H1 (cell line): ENCODE results near the gene URB2. TPM values are rescaled to one million over a fixed set of nuclear protein-coding genes. Genes with fewer than 3 reads are reported as not detected.

Experiments
- CTCF ChIA-PET: fragments of 300-600 bp; sonication (Branson Sonifier 250); formaldehyde crosslinking; loops from one replicate; lab custom pipeline; 2021; ENCODE audit not compliant: partially characterized antibody; lab: Charles Lee
- POLR2A ChIA-PET: fragments of 300-600 bp; sonication (Branson Sonifier 250); formaldehyde crosslinking; loops from one replicate; lab custom pipeline; 2021; ENCODE audit warnings: inconsistent platforms; ENCODE audit not compliant: partially characterized antibody; lab: Charles Lee
- DNase-seq, 2 experiments: peaks; one replicate each; pipeline versions ENCODE4 v3.0.0 to v3.0.0-alpha.2; 2010 to 2022; ENCODE audit warnings: low spot score in 2 of 2, low read depth in 1 of 2, mixed read lengths in 1 of 2
- FAIRE-seq: peaks from 2 replicates; lab custom pipeline; 2011; peaks lifted over from hg19 to GRCh38; lab: Jason Lieb, UNC
- H2AFZ ChIP-seq: 2 replicates; pipeline ENCODE4 v1.8.1; 2012; ENCODE audit warnings: low read length, inconsistent platforms
- H2AK5ac ChIP-seq: 2 replicates; pipeline ENCODE4 v1.6.1; 2013; ENCODE audit warnings: low read depth, low read length
- H2BK120ac ChIP-seq: replicated peaks from 2 replicates; pipeline ENCODE3; 2013; ENCODE audit warnings: low read depth, low read length, inconsistent platforms
- H2BK12ac ChIP-seq: 2 replicates; pipeline ENCODE4 v1.6.1; 2013; ENCODE audit warnings: low read depth, low read length
- H2BK15ac ChIP-seq: 2 replicates; pipeline ENCODE4 v1.6.1; 2013; ENCODE audit warnings: low read length
- H2BK20ac ChIP-seq: 2 replicates; pipeline ENCODE4 v1.6.1; 2013; ENCODE audit warnings: low read length
- H2BK5ac ChIP-seq: 2 replicates; pipeline ENCODE4 v1.6.1; 2013; ENCODE audit warnings: low read depth, low read length
- H3K14ac ChIP-seq: 2 replicates; pipeline ENCODE4 v1.6.1; 2013; ENCODE audit warnings: inconsistent platforms; ENCODE audit not compliant: insufficient read length
- H3K18ac ChIP-seq: 2 replicates; pipeline ENCODE4 v1.6.1; 2013; ENCODE audit warnings: low read length; ENCODE audit errors: extremely low read depth
- H3K23ac ChIP-seq: 2 replicates; pipeline ENCODE4 v1.6.1; 2013; ENCODE audit warnings: inconsistent platforms; ENCODE audit not compliant: insufficient read length
- H3K23me2 ChIP-seq: 2 replicates; pipeline ENCODE4 v1.6.1; 2013; ENCODE audit warnings: low read depth, low read length
- H3K27ac ChIP-seq: 2 replicates; pipeline ENCODE4 v1.6.1; 2011; ENCODE audit warnings: low read depth, low read length, inconsistent platforms
- H3K27me3 ChIP-seq, 4 experiments: replicated peaks in 1 of 4; 1 replicate in 1 of 4; 2 replicates in 3 of 4; pipeline versions ENCODE4 v1.6.1 to v1.8.1; 2011 to 2013; ENCODE audit warnings: low read length in 3 of 4, mild to moderate bottlenecking in 3 of 4, inconsistent platforms in 2 of 4, mixed read lengths in 2 of 4, moderate library complexity in 1 of 4; ENCODE audit not compliant: control insufficient read depth in 3 of 4, insufficient read depth in 3 of 4; ENCODE audit errors: extremely low read depth in 1 of 4
- H3K36me3 ChIP-seq, 4 experiments: 2 replicates each; pipeline versions ENCODE4 v1.6.1 to v1.8.1; 2011 to 2013; ENCODE audit warnings: mild to moderate bottlenecking in 4 of 4, low read length in 3 of 4, moderate library complexity in 2 of 4, control low read depth in 1 of 4, inconsistent platforms in 1 of 4; ENCODE audit not compliant: insufficient read depth in 4 of 4, control insufficient read depth in 2 of 4
- H3K4ac ChIP-seq: replicated peaks from 2 replicates; pipeline ENCODE3; 2013; ENCODE audit warnings: low read length, low read depth, mixed read lengths, inconsistent platforms; ENCODE audit not compliant: insufficient read length
- H3K4me1 ChIP-seq, 4 experiments: replicated peaks in 1 of 4; 1 replicate in 1 of 4; 2 replicates in 3 of 4; pipeline versions ENCODE4 v1.6.1 to v1.8.1; 2011 to 2013; ENCODE audit warnings: low read length in 3 of 4, inconsistent platforms in 2 of 4, mixed read lengths in 1 of 4; ENCODE audit not compliant: insufficient read depth in 4 of 4, control insufficient read depth in 3 of 4
- H3K4me2 ChIP-seq, 2 experiments: 2 replicates each; pipeline versions ENCODE4 v1.6.1 to v1.8.1; 2011 to 2013; ENCODE audit warnings: low read depth in 2 of 2, low read length in 2 of 2, control low read depth in 1 of 2, inconsistent platforms in 1 of 2, mild to moderate bottlenecking in 1 of 2; ENCODE audit not compliant: insufficient read depth in 1 of 2
- H3K4me3 ChIP-seq, 4 experiments: fragments of 200-600, 300-600 bp in 1 of 4; sonication (generic), shearing (Covaris generic), sonication (Bioruptor Twin) in 1 of 4; 2 replicates each; pipeline versions ENCODE4 v1.5.1 to v1.8.1; 2011 to 2016; ENCODE audit warnings: low read length in 4 of 4, low read depth in 3 of 4, control low read depth in 2 of 4, inconsistent platforms in 2 of 4, mild to moderate bottlenecking in 2 of 4, mixed read lengths in 1 of 4, moderate library complexity in 1 of 4; ENCODE audit not compliant: insufficient read depth in 2 of 4; ENCODE audit errors: extremely low read depth in 1 of 4
- H3K56ac ChIP-seq: replicated peaks from 2 replicates; pipeline ENCODE3; 2013; ENCODE audit warnings: low read depth, mild to moderate bottlenecking, mixed read lengths, low read length, inconsistent platforms; ENCODE audit not compliant: insufficient read length
- H3K79me1 ChIP-seq: 2 replicates; pipeline ENCODE4 v1.6.1; 2013; ENCODE audit warnings: low read depth, low read length, control low read depth
- H3K79me2 ChIP-seq, 2 experiments: 2 replicates each; pipeline versions ENCODE4 v1.6.1 to v1.8.1; 2012 to 2013; ENCODE audit warnings: low read length in 2 of 2, mild to moderate bottlenecking in 2 of 2, inconsistent platforms in 1 of 2; ENCODE audit not compliant: insufficient read depth in 2 of 2, control insufficient read depth in 1 of 2
- H3K9ac ChIP-seq, 4 experiments: replicated peaks in 1 of 4; 1 replicate in 1 of 4; 2 replicates in 3 of 4; pipeline versions ENCODE4 v1.6.1 to v1.8.1; 2011 to 2013; ENCODE audit warnings: low read depth in 3 of 4, low read length in 3 of 4, control low read depth in 2 of 4, mild to moderate bottlenecking in 2 of 4, moderate library complexity in 2 of 4, inconsistent platforms in 1 of 4; ENCODE audit errors: extremely low read depth in 1 of 4
- H3K9me3 ChIP-seq, 2 experiments: 2 replicates each; pipeline versions ENCODE4 v1.6.1 to v1.8.1; 2012 to 2013; ENCODE audit warnings: mild to moderate bottlenecking in 2 of 2, moderate library complexity in 2 of 2, control low read depth in 1 of 2, inconsistent platforms in 1 of 2, low read depth in 1 of 2, low read length in 1 of 2, mixed read lengths in 1 of 2; ENCODE audit not compliant: insufficient read depth in 2 of 2
- H4K20me1 ChIP-seq, 2 experiments: replicated peaks in 1 of 2; 2 replicates each; pipeline versions ENCODE3 to v1.8.1; 2011 to 2013; ENCODE audit warnings: inconsistent platforms in 2 of 2, low read length in 2 of 2, mild to moderate bottlenecking in 1 of 2; ENCODE audit not compliant: insufficient read depth in 2 of 2, control insufficient read depth in 1 of 2
- H4K5ac ChIP-seq: 2 replicates; pipeline ENCODE4 v1.6.1; 2013; ENCODE audit warnings: low read length, low read depth, mixed read lengths, inconsistent platforms; ENCODE audit not compliant: insufficient read length
- H4K8ac ChIP-seq: 2 replicates; pipeline ENCODE4 v1.8.0; 2013; ENCODE audit warnings: mild to moderate bottlenecking, moderate library complexity, low read length, inconsistent platforms; ENCODE audit not compliant: insufficient read depth; ENCODE audit errors: extremely low read depth
- H4K91ac ChIP-seq: replicated peaks from 2 replicates; pipeline ENCODE3; 2013; ENCODE audit warnings: low read length, mixed read lengths, inconsistent platforms; ENCODE audit not compliant: insufficient read length
- BACH1 ChIP-seq: IDR thresholded peaks from 2 replicates; pipeline ENCODE4 v1.6.1; 2012; ENCODE audit warnings: low read length, improper control_type of control experiment
- KDM4A ChIP-seq: IDR thresholded peaks from one replicate; pipeline ENCODE4 v1.7.1; 2012; ENCODE audit warnings: low read depth, mild to moderate bottlenecking, moderate library complexity, low read length, inconsistent platforms; ENCODE audit not compliant: severe bottlenecking
- POLR2A ChIP-seq, 2 experiments: IDR thresholded peaks; 1 replicate in 1 of 2; 2 replicates in 1 of 2; pipeline ENCODE4 v1.6.1; 2011; ENCODE audit warnings: low read depth in 2 of 2, low read length in 2 of 2, mild to moderate bottlenecking in 2 of 2; ENCODE audit errors: control extremely low read depth in 1 of 2
- ZNF274 ChIP-seq: IDR thresholded peaks from 2 replicates; pipeline ENCODE4 v1.7.0; 2012; ENCODE audit warnings: low read length, borderline replicate concordance; ENCODE audit errors: extremely low read depth
- WGBS, 2 experiments: shearing (Covaris generic) in 1 of 2; methylation state at CpG; one replicate each; pipeline versions ENCODE4 v1.1.6 to v1.1.7; 2013 to 2015; ENCODE audit warnings: low lambda C conversion rate in 2 of 2, mixed read lengths in 2 of 2, inconsistent platforms in 1 of 2, low coverage in 1 of 2, missing lambda C conversion rate in 1 of 2; ENCODE audit not compliant: insufficient replicate concordance in 2 of 2, insufficient coverage in 1 of 2, insufficient read length in 1 of 2; ENCODE audit errors: extremely low coverage in 1 of 2, missing lambda C conversion rate in 1 of 2; 5-methylcytosine and 5-hydroxymethylcytosine counted together
- polyA plus RNA-seq, 7 experiments: library from polyadenylated mRNA; depleted of rRNA in 3 of 7; stranded (reverse) in 5 of 7; unstranded in 2 of 7; fragments of >200 nt in 5 of 7; fragments of 200-250 nt in 2 of 7; gene quantifications; 1 replicate in 5 of 7; 2 replicates in 1 of 7; 4 replicates in 1 of 7; pipeline versions ENCODE4 v1.2.1 to v1.2.3, GENCODE V29; 2011 to 2013; ENCODE audit warnings: missing spikeins in 2 of 7, mixed read lengths in 2 of 7
- total RNA-seq: library from RNA; stranded (reverse); fragmentation: NEBNext Ultra II Directional; extraction: Animal tissue kit (Norgen Biotek cat#: 25700); gene quantifications from 2 replicates; pipeline ENCODE4 v1.2.1, GENCODE V29; 2021

URB2 gene
- total and polyA plus RNA-seq, 2 of the 8 experiments (the other 6 are each of a cell fraction or from before 2014, with no cell fraction given), result 13.7 to 33.0 TPM

GRCh38 chr1:229636042-229636441 lies 10.0 kb downstream of the URB2 start:
- DNase-seq (no peak), FAIRE-seq (no peak)
- TF ChIP-seq BACH1 (no peak), POLR2A (IDR thresholded peaks at IDR 0.05; ENCODE audit: control extremely low read depth in 1 of 2, low read depth in 2 of 2, low read length in 2 of 2) (no peak), KDM4A (no peak), ZNF274 (no peak)
- Histone ChIP-seq H3K14ac (no peak overlapping the region), H3K79me1 (peaks cover 17% of the 10 kb centered on the region), H2BK20ac (no peak overlapping the region), H3K4ac (no peak overlapping the region), H2BK120ac (no peak overlapping the region), H3K18ac (no peak overlapping the region), H4K91ac (no peak overlapping the region), H2BK15ac (no peak overlapping the region), H2BK12ac (no peak overlapping the region), H3K4me3 (no peak overlapping the region), H3K27me3 (no peaks in the 10 kb centered on the region), H2AK5ac (no peak overlapping the region), H3K23ac (no peak overlapping the region), H2BK5ac (no peak overlapping the region), H3K9me3 (no peaks in the 10 kb centered on the region), H4K5ac (no peak overlapping the region), H3K36me3 (peaks cover 30 to 62% (median 42%) of the 10 kb centered on the region in 4 experiments), H3K27ac (no peak overlapping the region), H2AFZ (no peak overlapping the region), H4K8ac (no peak overlapping the region), H4K20me1 (peaks cover 6 to 22% of the 10 kb centered on the region in 2 experiments), H3K56ac (no peak overlapping the region), H3K4me2 (no peak overlapping the region), H3K23me2 (no peaks in the 10 kb centered on the region), H3K79me2 (peaks cover 0 to 67% of the 10 kb centered on the region in 2 experiments; a peak in 3 of 4 replicates), H3K4me1 (no peaks in the 10 kb centered on the region), H3K9ac (no peak overlapping the region)
- WGBS, 2 experiments, result 92% methylated on average over 9 of the region's 9 CpGs; no CpG with 5 or more reads in 1 of the 2 experiments
- ChIA-PET CTCF (interaction anchor here (1.2 to 1.3 kb wide), 2 partner anchors 12 to 26 kb away, joined by 4 to 5 read pairs; no protein-coding TSS in a partner anchor), POLR2A (interaction anchor here (0.7 to 1.5 kb wide), 2 partner anchors 11 to 436 kb away, joined by 3 read pairs; no protein-coding TSS in a partner anchor)
